Measurements from ENCODE around the gene SKAP2.

SKAP2 gene

DNA sequence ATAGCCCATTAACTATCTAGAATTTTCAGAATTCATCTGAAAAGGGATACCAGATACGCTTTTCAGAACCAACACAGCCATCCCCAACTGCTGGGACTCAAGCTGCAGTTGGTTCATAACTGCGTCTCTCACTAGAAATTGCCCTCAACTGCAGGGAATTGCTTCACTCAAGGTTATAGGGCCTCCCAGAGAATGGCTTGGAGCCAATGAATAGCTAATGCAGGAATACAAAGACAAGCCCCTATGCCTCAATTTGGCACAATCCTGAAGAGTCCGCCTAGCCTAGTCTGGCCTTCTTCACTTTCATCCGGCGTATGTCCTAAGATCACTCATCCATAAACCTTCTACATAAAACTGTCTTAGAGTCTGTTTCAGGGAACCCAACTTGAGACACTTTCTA, 164.0 kb downstream of the SKAP2 start:
- TF ChIP-seq, protein P1, sequence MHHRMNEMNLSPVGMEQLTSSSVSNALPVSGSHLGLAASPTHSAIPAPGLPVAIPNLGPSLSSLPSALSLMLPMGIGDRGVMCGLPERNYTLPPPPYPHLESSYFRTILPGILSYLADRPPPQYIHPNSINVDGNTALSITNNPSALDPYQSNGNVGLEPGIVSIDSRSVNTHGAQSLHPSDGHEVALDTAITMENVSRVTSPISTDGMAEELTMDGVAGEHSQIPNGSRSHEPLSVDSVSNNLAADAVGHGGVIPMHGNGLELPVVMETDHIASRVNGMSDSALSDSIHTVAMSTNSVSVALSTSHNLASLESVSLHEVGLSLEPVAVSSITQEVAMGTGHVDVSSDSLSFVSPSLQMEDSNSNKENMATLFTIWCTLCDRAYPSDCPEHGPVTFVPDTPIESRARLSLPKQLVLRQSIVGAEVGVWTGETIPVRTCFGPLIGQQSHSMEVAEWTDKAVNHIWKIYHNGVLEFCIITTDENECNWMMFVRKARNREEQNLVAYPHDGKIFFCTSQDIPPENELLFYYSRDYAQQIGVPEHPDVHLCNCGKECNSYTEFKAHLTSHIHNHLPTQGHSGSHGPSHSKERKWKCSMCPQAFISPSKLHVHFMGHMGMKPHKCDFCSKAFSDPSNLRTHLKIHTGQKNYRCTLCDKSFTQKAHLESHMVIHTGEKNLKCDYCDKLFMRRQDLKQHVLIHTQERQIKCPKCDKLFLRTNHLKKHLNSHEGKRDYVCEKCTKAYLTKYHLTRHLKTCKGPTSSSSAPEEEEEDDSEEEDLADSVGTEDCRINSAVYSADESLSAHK (tag by site-specific recombination; IDR thresholded peaks at IDR 0.05): 0 out of 2 replicates have a peak, but pooled peaks have one; percentile 35
- TF ChIP-seq ZNF23 (tag by site-specific recombination; IDR thresholded peaks at IDR 0.05; ENCODE audit: borderline replicate concordance): no peak
- no peaks in the 10 kb centered on the region for H3K9me3 ChIP-seq (ENCODE audit: control insufficient read depth, insufficient read depth, low read depth, low read length)
- ChIA-PET CTCF (interaction anchor here (0.6 to 1.0 kb wide), 2 partner anchors 10 to 28 kb away, joined by 3 read pairs; no protein-coding TSS in a partner anchor), POLR2A (no interaction called here)
- H3K27ac ChIP-seq (ENCODE audit: extremely low read depth, low read depth, low read length): no peak overlapping the region
- peaks cover 12% of the 10 kb centered on the region for H3K4me1 ChIP-seq (ENCODE audit: control insufficient read depth, insufficient read depth, low read length)
- no peaks in the 10 kb centered on the region for H3K36me3 ChIP-seq (ENCODE audit: control insufficient read depth in 2 of 2, insufficient read depth in 1 of 2, low read length in 2 of 2)
- H3K4me3 ChIP-seq (ENCODE audit: low read depth, low read length): no peak overlapping the region

DNA sequence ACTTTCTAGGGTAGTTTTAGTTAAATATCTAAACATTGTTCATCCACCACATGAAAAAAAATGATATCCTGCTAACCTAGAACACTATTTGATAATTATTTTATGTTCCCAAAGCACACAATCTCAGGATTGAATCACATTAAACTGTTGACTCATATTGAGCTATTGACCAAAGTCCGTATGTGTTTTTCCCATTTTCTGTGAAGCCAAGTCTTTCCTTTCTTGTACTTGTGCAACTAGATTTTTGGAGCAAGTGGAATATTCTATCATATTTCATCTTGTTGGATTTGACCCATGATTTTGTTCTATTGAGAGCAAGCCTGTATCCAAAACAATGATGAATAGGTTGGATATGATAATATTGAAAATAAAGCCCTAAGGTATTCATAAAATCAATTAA, 164.6 kb downstream of the SKAP2 start:
- Histone ChIP-seq H3K4me3 (ENCODE audit: low read depth, low read length) (no peak overlapping the region), H3K4me1 (ENCODE audit: control insufficient read depth, insufficient read depth, low read length) (peaks cover 11% of the 10 kb centered on the region; the same call in 1 of the 2 replicates), H3K27ac (ENCODE audit: extremely low read depth, low read depth, low read length) (no peak overlapping the region), H3K36me3 (ENCODE audit: control insufficient read depth in 2 of 2, insufficient read depth in 1 of 2, low read length in 2 of 2) (no peaks in the 10 kb centered on the region), H3K9me3 (ENCODE audit: control insufficient read depth, insufficient read depth, low read depth, low read length) (no peaks in the 10 kb centered on the region)
- ChIA-PET POLR2A (no interaction called here), CTCF (interaction anchor here (0.6 to 1.0 kb wide), 2 partner anchors 28 to 1068 kb away, joined by 3 read pairs; no protein-coding TSS in a partner anchor)
- no peak for TF ChIP-seq ZNF184 (tag by site-specific recombination; IDR thresholded peaks at IDR 0.05)
- TF ChIP-seq, protein P2, sequence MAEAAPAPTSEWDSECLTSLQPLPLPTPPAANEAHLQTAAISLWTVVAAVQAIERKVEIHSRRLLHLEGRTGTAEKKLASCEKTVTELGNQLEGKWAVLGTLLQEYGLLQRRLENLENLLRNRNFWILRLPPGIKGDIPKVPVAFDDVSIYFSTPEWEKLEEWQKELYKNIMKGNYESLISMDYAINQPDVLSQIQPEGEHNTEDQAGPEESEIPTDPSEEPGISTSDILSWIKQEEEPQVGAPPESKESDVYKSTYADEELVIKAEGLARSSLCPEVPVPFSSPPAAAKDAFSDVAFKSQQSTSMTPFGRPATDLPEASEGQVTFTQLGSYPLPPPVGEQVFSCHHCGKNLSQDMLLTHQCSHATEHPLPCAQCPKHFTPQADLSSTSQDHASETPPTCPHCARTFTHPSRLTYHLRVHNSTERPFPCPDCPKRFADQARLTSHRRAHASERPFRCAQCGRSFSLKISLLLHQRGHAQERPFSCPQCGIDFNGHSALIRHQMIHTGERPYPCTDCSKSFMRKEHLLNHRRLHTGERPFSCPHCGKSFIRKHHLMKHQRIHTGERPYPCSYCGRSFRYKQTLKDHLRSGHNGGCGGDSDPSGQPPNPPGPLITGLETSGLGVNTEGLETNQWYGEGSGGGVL (tag by site-specific recombination; IDR thresholded peaks at IDR 0.05): no peak
- TF ChIP-seq ZNF266 (tag by site-specific recombination; IDR thresholded peaks at IDR 0.05; ENCODE audit: low read depth): no peak
- TF ChIP-seq, protein P3, sequence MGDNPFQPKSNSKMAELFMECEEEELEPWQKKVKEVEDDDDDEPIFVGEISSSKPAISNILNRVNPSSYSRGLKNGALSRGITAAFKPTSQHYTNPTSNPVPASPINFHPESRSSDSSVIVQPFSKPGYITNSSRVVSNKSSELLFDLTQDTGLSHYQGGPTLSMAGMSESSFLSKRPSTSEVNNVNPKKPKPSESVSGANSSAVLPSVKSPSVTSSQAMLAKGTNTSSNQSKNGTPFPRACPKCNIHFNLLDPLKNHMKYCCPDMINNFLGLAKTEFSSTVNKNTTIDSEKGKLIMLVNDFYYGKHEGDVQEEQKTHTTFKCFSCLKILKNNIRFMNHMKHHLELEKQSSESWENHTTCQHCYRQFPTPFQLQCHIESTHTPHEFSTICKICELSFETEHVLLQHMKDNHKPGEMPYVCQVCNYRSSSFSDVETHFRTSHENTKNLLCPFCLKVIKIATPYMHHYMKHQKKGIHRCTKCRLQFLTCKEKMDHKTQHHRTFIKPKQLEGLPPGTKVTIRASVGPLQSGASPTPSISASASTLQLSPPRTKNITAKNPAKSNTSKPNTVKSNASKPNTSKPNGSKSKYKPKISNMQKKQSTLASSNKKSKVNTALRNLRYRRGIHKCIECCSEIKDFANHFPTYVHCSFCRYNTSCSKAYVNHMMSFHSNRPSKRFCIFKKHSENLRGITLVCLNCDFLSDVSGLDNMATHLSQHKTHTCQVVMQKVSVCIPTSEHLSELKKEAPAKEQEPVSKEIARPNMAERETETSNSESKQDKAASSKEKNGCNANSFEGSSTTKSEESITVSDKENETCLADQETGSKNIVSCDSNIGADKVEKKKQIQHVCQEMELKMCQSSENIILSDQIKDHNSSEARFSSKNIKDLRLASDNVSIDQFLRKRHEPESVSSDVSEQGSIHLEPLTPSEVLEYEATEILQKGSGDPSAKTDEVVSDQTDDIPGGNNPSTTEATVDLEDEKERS (tag by site-specific recombination; IDR thresholded peaks at IDR 0.05): no peak
- TF ChIP-seq ZNF416 (tag by site-specific recombination; IDR thresholded peaks at IDR 0.05): no peak

DNA sequence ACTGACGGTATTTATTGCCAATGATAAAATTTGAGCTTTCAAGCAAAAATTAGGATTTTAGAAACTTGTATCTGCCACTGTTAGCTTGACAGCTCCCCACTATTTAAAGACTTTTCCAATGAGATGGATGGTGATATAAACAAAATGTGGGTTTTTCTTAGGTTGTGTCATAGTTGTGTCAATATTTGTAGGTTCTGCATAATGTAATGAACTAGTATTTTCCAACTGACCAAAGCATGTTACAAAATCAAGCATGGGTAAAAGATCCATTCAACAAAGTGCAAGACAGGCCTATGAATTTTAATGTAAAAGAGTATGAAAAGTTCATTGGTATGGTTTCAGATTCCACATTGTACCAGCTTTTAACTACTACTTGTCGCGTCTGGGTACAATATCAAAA, 165.6 kb downstream of the SKAP2 start:
- POLR2A ChIA-PET: no interaction called here
- Histone ChIP-seq H3K9me3 (ENCODE audit: control insufficient read depth, insufficient read depth, low read depth, low read length) (no peaks in the 10 kb centered on the region), H3K4me1 (ENCODE audit: control insufficient read depth, insufficient read depth, low read length) (peaks cover 14% of the 10 kb centered on the region), H3K36me3 (ENCODE audit: control insufficient read depth in 2 of 2, insufficient read depth in 1 of 2, low read length in 2 of 2) (no peaks in the 10 kb centered on the region), H3K4me3 (ENCODE audit: low read depth, low read length) (no peak overlapping the region), H3K27ac (ENCODE audit: extremely low read depth, low read depth, low read length) (no peak overlapping the region)
- CTCF ChIA-PET: interaction anchor here (1.3 to 1.4 kb wide), 2 partner anchors 12 to 16 kb away, joined by 5 read pairs; no protein-coding TSS in a partner anchor
- TF ChIP-seq ZNF174 (tag by site-specific recombination; IDR thresholded peaks at IDR 0.05) (no peak), ZBTB21 (tag by site-specific recombination; IDR thresholded peaks at IDR 0.05) (no peak), GLIS2 (tag by site-specific recombination; IDR thresholded peaks at IDR 0.05) (no peak), IKZF3 (tag by site-specific recombination; IDR thresholded peaks at IDR 0.05) (no peak), HOXA7 (CRISPR knock-in tag; IDR thresholded peaks at IDR 0.05; ENCODE audit: borderline replicate concordance) (no peak), ZNF391 (tag by site-specific recombination; IDR thresholded peaks at IDR 0.05; ENCODE audit: borderline replicate concordance, low read depth) (no peak), ZNF670 (tag by site-specific recombination; IDR thresholded peaks at IDR 0.05; ENCODE audit: low read depth) (no peak), ZNF571 (tag by site-specific recombination; IDR thresholded peaks at IDR 0.05) (no peak), ZNF157 (tag by site-specific recombination; IDR thresholded peaks at IDR 0.05) (no peak), ZNF324 (tag by site-specific recombination; IDR thresholded peaks at IDR 0.05) (no peak), KLF9 (tag by site-specific recombination; IDR thresholded peaks at IDR 0.05; ENCODE audit: low read depth) (no peak)
- TF ChIP-seq, protein P4, sequence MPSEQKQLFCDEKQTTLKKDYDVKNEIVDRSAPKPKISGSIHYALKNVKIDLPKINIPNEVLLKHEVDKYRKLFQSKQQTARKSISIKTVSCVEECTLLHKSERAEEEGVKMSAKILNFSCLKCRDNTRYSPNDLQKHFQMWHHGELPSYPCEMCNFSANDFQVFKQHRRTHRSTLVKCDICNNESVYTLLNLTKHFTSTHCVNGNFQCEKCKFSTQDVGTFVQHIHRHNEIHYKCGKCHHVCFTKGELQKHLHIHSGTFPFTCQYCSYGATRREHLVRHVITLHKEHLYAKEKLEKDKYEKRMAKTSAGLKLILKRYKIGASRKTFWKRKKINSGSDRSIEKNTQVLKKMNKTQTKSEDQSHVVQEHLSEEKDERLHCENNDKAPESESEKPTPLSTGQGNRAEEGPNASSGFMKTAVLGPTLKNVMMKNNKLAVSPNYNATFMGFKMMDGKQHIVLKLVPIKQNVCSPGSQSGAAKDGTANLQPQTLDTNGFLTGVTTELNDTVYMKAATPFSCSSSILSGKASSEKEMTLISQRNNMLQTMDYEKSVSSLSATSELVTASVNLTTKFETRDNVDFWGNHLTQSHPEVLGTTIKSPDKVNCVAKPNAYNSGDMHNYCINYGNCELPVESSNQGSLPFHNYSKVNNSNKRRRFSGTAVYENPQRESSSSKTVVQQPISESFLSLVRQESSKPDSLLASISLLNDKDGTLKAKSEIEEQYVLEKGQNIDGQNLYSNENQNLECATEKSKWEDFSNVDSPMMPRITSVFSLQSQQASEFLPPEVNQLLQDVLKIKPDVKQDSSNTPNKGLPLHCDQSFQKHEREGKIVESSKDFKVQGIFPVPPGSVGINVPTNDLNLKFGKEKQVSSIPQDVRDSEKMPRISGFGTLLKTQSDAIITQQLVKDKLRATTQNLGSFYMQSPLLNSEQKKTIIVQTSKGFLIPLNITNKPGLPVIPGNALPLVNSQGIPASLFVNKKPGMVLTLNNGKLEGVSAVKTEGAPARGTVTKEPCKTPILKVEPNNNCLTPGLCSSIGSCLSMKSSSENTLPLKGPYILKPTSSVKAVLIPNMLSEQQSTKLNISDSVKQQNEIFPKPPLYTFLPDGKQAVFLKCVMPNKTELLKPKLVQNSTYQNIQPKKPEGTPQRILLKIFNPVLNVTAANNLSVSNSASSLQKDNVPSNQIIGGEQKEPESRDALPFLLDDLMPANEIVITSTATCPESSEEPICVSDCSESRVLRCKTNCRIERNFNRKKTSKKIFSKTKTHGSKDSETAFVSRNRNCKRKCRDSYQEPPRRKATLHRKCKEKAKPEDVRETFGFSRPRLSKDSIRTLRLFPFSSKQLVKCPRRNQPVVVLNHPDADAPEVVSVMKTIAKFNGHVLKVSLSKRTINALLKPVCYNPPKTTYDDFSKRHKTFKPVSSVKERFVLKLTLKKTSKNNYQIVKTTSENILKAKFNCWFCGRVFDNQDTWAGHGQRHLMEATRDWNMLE (tag by site-specific recombination; conservative IDR thresholded peaks at IDR 0.05; ENCODE audit: low read depth): no peak
